Prostate gland (tissue), 2 donors: ENCODE measurements around the gene USP25.

Experiments used
- POLR2A ChIP-seq: fragments of 450-650 bp; IDR thresholded peaks from one replicate; pipeline ENCODE4 v1.6.1; 2016; ENCODE audit warnings: antibody characterized with exemption, mild to moderate bottlenecking
- POLR2AphosphoS5 ChIP-seq: sonication (generic); formaldehyde crosslinking; IDR thresholded peaks from one replicate; pipeline ENCODE4 v1.6.1; 2017; ENCODE audit warnings: antibody characterized with exemption
- TF ChIP-seq, protein P1 (sequence below), 4 experiments: fragments of 200-600 bp in 2 of 4; fragments of 450-650 bp in 2 of 4; sonication (generic) in 2 of 4; IDR thresholded peaks; 1 replicate in 3 of 4; 2 replicates in 1 of 4; pipeline ENCODE4 v1.5.1; 2016 to 2019; ENCODE audit warnings: antibody characterized with exemption in 4 of 4, mild to moderate bottlenecking in 2 of 4, moderate library complexity in 2 of 4

DNA sequence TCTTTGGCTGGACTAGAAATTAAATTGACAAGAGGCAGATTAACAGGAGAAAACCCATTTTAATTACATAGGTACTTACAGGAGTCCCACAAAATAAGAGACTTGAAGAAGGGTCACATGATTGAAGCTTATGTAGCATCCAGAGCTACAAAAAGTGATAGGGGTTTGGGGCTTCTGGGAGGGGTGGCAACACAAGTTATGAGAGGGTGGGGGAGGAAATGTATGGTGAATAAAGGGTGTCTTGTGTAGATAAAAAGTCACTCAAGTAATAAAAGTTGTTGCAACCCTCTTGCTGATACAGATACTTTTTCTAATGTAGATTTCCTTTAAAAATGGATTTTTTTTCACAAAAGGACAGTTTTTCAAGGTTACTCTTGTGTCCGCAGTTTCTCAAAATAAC lies 24.0 kb downstream of the USP25 start:
- TF ChIP-seq, protein P1, sequence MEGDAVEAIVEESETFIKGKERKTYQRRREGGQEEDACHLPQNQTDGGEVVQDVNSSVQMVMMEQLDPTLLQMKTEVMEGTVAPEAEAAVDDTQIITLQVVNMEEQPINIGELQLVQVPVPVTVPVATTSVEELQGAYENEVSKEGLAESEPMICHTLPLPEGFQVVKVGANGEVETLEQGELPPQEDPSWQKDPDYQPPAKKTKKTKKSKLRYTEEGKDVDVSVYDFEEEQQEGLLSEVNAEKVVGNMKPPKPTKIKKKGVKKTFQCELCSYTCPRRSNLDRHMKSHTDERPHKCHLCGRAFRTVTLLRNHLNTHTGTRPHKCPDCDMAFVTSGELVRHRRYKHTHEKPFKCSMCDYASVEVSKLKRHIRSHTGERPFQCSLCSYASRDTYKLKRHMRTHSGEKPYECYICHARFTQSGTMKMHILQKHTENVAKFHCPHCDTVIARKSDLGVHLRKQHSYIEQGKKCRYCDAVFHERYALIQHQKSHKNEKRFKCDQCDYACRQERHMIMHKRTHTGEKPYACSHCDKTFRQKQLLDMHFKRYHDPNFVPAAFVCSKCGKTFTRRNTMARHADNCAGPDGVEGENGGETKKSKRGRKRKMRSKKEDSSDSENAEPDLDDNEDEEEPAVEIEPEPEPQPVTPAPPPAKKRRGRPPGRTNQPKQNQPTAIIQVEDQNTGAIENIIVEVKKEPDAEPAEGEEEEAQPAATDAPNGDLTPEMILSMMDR (IDR thresholded peaks at IDR 0.05): no peak
- TF ChIP-seq POLR2A (no peak), POLR2AphosphoS5 (no peak)
